Loucy (cell line): ENCODE measurements around the gene TMCC3.

Experiments used
- CTCF ChIP-seq: fragments of 200-600 bp; sonication (generic); conservative IDR thresholded peaks from 2 replicates; pipeline ENCODE4 v1.5.1; 2014; ENCODE audit warnings: mild to moderate bottlenecking, antibody characterized with exemption, low read length
- EZH2phosphoT487 ChIP-seq: fragments of 200-600 bp; IDR thresholded peaks from 2 replicates; pipeline ENCODE4 v1.6.1; 2018; ENCODE audit warnings: antibody characterized with exemption, mild to moderate bottlenecking, moderate library complexity, borderline replicate concordance

- TF ChIP-seq CTCF (no peak), EZH2phosphoT487 (no peak; the same call in 1 of the 2 replicates)
These were observed 25.8 kb upstream of the TMCC3 start for GRCh38 chr12:94676031-94676641.
